H1 (cell line): ENCODE results near the gene LGALS9. TPM values are rescaled to one million over a fixed set of nuclear protein-coding genes. Genes with fewer than 3 reads are reported as not detected.

Experiments
- CTCF ChIA-PET: fragments of 300-600 bp; sonication (Branson Sonifier 250); formaldehyde crosslinking; loops from one replicate; lab custom pipeline; 2021; ENCODE audit not compliant: partially characterized antibody; lab: Charles Lee
- POLR2A ChIA-PET: fragments of 300-600 bp; sonication (Branson Sonifier 250); formaldehyde crosslinking; loops from one replicate; lab custom pipeline; 2021; ENCODE audit warnings: inconsistent platforms; ENCODE audit not compliant: partially characterized antibody; lab: Charles Lee
- DNase-seq, 2 experiments: peaks; one replicate each; pipeline versions ENCODE4 v3.0.0 to v3.0.0-alpha.2; 2010 to 2022; ENCODE audit warnings: low spot score in 2 of 2, low read depth in 1 of 2, mixed read lengths in 1 of 2
- FAIRE-seq: peaks from 2 replicates; lab custom pipeline; 2011; peaks lifted over from hg19 to GRCh38; lab: Jason Lieb, UNC
- H2AFZ ChIP-seq: 2 replicates; pipeline ENCODE4 v1.8.1; 2012; ENCODE audit warnings: low read length, inconsistent platforms
- H2AK5ac ChIP-seq: 2 replicates; pipeline ENCODE4 v1.6.1; 2013; ENCODE audit warnings: low read depth, low read length
- H2BK120ac ChIP-seq: replicated peaks from 2 replicates; pipeline ENCODE3; 2013; ENCODE audit warnings: low read depth, low read length, inconsistent platforms
- H2BK12ac ChIP-seq: 2 replicates; pipeline ENCODE4 v1.6.1; 2013; ENCODE audit warnings: low read depth, low read length
- H2BK15ac ChIP-seq: 2 replicates; pipeline ENCODE4 v1.6.1; 2013; ENCODE audit warnings: low read length
- H2BK20ac ChIP-seq: 2 replicates; pipeline ENCODE4 v1.6.1; 2013; ENCODE audit warnings: low read length
- H2BK5ac ChIP-seq: 2 replicates; pipeline ENCODE4 v1.6.1; 2013; ENCODE audit warnings: low read depth, low read length
- H3K14ac ChIP-seq: 2 replicates; pipeline ENCODE4 v1.6.1; 2013; ENCODE audit warnings: inconsistent platforms; ENCODE audit not compliant: insufficient read length
- H3K18ac ChIP-seq: 2 replicates; pipeline ENCODE4 v1.6.1; 2013; ENCODE audit warnings: low read length; ENCODE audit errors: extremely low read depth
- H3K23ac ChIP-seq: 2 replicates; pipeline ENCODE4 v1.6.1; 2013; ENCODE audit warnings: inconsistent platforms; ENCODE audit not compliant: insufficient read length
- H3K23me2 ChIP-seq: 2 replicates; pipeline ENCODE4 v1.6.1; 2013; ENCODE audit warnings: low read depth, low read length
- H3K27ac ChIP-seq: 2 replicates; pipeline ENCODE4 v1.6.1; 2011; ENCODE audit warnings: low read depth, low read length, inconsistent platforms
- H3K27me3 ChIP-seq, 4 experiments: replicated peaks in 1 of 4; 1 replicate in 1 of 4; 2 replicates in 3 of 4; pipeline versions ENCODE4 v1.6.1 to v1.8.1; 2011 to 2013; ENCODE audit warnings: low read length in 3 of 4, mild to moderate bottlenecking in 3 of 4, inconsistent platforms in 2 of 4, mixed read lengths in 2 of 4, moderate library complexity in 1 of 4; ENCODE audit not compliant: control insufficient read depth in 3 of 4, insufficient read depth in 3 of 4; ENCODE audit errors: extremely low read depth in 1 of 4
- H3K36me3 ChIP-seq, 4 experiments: 2 replicates each; pipeline versions ENCODE4 v1.6.1 to v1.8.1; 2011 to 2013; ENCODE audit warnings: mild to moderate bottlenecking in 4 of 4, low read length in 3 of 4, moderate library complexity in 2 of 4, control low read depth in 1 of 4, inconsistent platforms in 1 of 4; ENCODE audit not compliant: insufficient read depth in 4 of 4, control insufficient read depth in 2 of 4
- H3K4ac ChIP-seq: replicated peaks from 2 replicates; pipeline ENCODE3; 2013; ENCODE audit warnings: low read length, low read depth, mixed read lengths, inconsistent platforms; ENCODE audit not compliant: insufficient read length
- H3K4me1 ChIP-seq, 4 experiments: replicated peaks in 1 of 4; 1 replicate in 1 of 4; 2 replicates in 3 of 4; pipeline versions ENCODE4 v1.6.1 to v1.8.1; 2011 to 2013; ENCODE audit warnings: low read length in 3 of 4, inconsistent platforms in 2 of 4, mixed read lengths in 1 of 4; ENCODE audit not compliant: insufficient read depth in 4 of 4, control insufficient read depth in 3 of 4
- H3K4me2 ChIP-seq, 2 experiments: 2 replicates each; pipeline versions ENCODE4 v1.6.1 to v1.8.1; 2011 to 2013; ENCODE audit warnings: low read depth in 2 of 2, low read length in 2 of 2, control low read depth in 1 of 2, inconsistent platforms in 1 of 2, mild to moderate bottlenecking in 1 of 2; ENCODE audit not compliant: insufficient read depth in 1 of 2
- H3K4me3 ChIP-seq, 4 experiments: fragments of 200-600, 300-600 bp in 1 of 4; sonication (generic), shearing (Covaris generic), sonication (Bioruptor Twin) in 1 of 4; 2 replicates each; pipeline versions ENCODE4 v1.5.1 to v1.8.1; 2011 to 2016; ENCODE audit warnings: low read length in 4 of 4, low read depth in 3 of 4, control low read depth in 2 of 4, inconsistent platforms in 2 of 4, mild to moderate bottlenecking in 2 of 4, mixed read lengths in 1 of 4, moderate library complexity in 1 of 4; ENCODE audit not compliant: insufficient read depth in 2 of 4; ENCODE audit errors: extremely low read depth in 1 of 4
- H3K56ac ChIP-seq: replicated peaks from 2 replicates; pipeline ENCODE3; 2013; ENCODE audit warnings: low read depth, mild to moderate bottlenecking, mixed read lengths, low read length, inconsistent platforms; ENCODE audit not compliant: insufficient read length
- H3K79me1 ChIP-seq: 2 replicates; pipeline ENCODE4 v1.6.1; 2013; ENCODE audit warnings: low read depth, low read length, control low read depth
- H3K79me2 ChIP-seq, 2 experiments: 2 replicates each; pipeline versions ENCODE4 v1.6.1 to v1.8.1; 2012 to 2013; ENCODE audit warnings: low read length in 2 of 2, mild to moderate bottlenecking in 2 of 2, inconsistent platforms in 1 of 2; ENCODE audit not compliant: insufficient read depth in 2 of 2, control insufficient read depth in 1 of 2
- H3K9ac ChIP-seq, 4 experiments: replicated peaks in 1 of 4; 1 replicate in 1 of 4; 2 replicates in 3 of 4; pipeline versions ENCODE4 v1.6.1 to v1.8.1; 2011 to 2013; ENCODE audit warnings: low read depth in 3 of 4, low read length in 3 of 4, control low read depth in 2 of 4, mild to moderate bottlenecking in 2 of 4, moderate library complexity in 2 of 4, inconsistent platforms in 1 of 4; ENCODE audit errors: extremely low read depth in 1 of 4
- H3K9me3 ChIP-seq, 2 experiments: 2 replicates each; pipeline versions ENCODE4 v1.6.1 to v1.8.1; 2012 to 2013; ENCODE audit warnings: mild to moderate bottlenecking in 2 of 2, moderate library complexity in 2 of 2, control low read depth in 1 of 2, inconsistent platforms in 1 of 2, low read depth in 1 of 2, low read length in 1 of 2, mixed read lengths in 1 of 2; ENCODE audit not compliant: insufficient read depth in 2 of 2
- H4K20me1 ChIP-seq, 2 experiments: replicated peaks in 1 of 2; 2 replicates each; pipeline versions ENCODE3 to v1.8.1; 2011 to 2013; ENCODE audit warnings: inconsistent platforms in 2 of 2, low read length in 2 of 2, mild to moderate bottlenecking in 1 of 2; ENCODE audit not compliant: insufficient read depth in 2 of 2, control insufficient read depth in 1 of 2
- H4K5ac ChIP-seq: 2 replicates; pipeline ENCODE4 v1.6.1; 2013; ENCODE audit warnings: low read length, low read depth, mixed read lengths, inconsistent platforms; ENCODE audit not compliant: insufficient read length
- H4K8ac ChIP-seq: 2 replicates; pipeline ENCODE4 v1.8.0; 2013; ENCODE audit warnings: mild to moderate bottlenecking, moderate library complexity, low read length, inconsistent platforms; ENCODE audit not compliant: insufficient read depth; ENCODE audit errors: extremely low read depth
- H4K91ac ChIP-seq: replicated peaks from 2 replicates; pipeline ENCODE3; 2013; ENCODE audit warnings: low read length, mixed read lengths, inconsistent platforms; ENCODE audit not compliant: insufficient read length
- ATF2 ChIP-seq: IDR thresholded peaks from 2 replicates; pipeline ENCODE4 v1.6.1; 2012; ENCODE audit warnings: low read length, inconsistent platforms
- EP300 ChIP-seq, 2 experiments: IDR thresholded peaks; 1 replicate in 1 of 2; 2 replicates in 1 of 2; pipeline ENCODE4 v1.6.1; 2011 to 2012; ENCODE audit warnings: low read depth in 2 of 2, low read length in 2 of 2, mild to moderate bottlenecking in 2 of 2, borderline replicate concordance in 1 of 2, inconsistent platforms in 1 of 2, moderate library complexity in 1 of 2
- JUN ChIP-seq: IDR thresholded peaks from 2 replicates; pipeline ENCODE4 v1.6.1; 2011; ENCODE audit warnings: low read depth, mild to moderate bottlenecking, improper control_type of control experiment, low read length
- SP2 ChIP-seq: IDR thresholded peaks from 2 replicates; pipeline ENCODE4 v1.6.1; 2012; ENCODE audit warnings: mild to moderate bottlenecking, low read length, inconsistent platforms
- TAF7 ChIP-seq: optimal IDR thresholded peaks from 2 replicates; pipeline ENCODE3; 2011; ENCODE audit warnings: low read depth, mild to moderate bottlenecking, inconsistent platforms, low read length, moderate library complexity, borderline replicate concordance
- WGBS, 2 experiments: shearing (Covaris generic) in 1 of 2; methylation state at CpG; one replicate each; pipeline versions ENCODE4 v1.1.6 to v1.1.7; 2013 to 2015; ENCODE audit warnings: low lambda C conversion rate in 2 of 2, mixed read lengths in 2 of 2, inconsistent platforms in 1 of 2, low coverage in 1 of 2, missing lambda C conversion rate in 1 of 2; ENCODE audit not compliant: insufficient replicate concordance in 2 of 2, insufficient coverage in 1 of 2, insufficient read length in 1 of 2; ENCODE audit errors: extremely low coverage in 1 of 2, missing lambda C conversion rate in 1 of 2; 5-methylcytosine and 5-hydroxymethylcytosine counted together
- polyA plus RNA-seq, 7 experiments: library from polyadenylated mRNA; depleted of rRNA in 3 of 7; stranded (reverse) in 5 of 7; unstranded in 2 of 7; fragments of >200 nt in 5 of 7; fragments of 200-250 nt in 2 of 7; gene quantifications; 1 replicate in 5 of 7; 2 replicates in 1 of 7; 4 replicates in 1 of 7; pipeline versions ENCODE4 v1.2.1 to v1.2.3, GENCODE V29; 2011 to 2013; ENCODE audit warnings: missing spikeins in 2 of 7, mixed read lengths in 2 of 7
- total RNA-seq: library from RNA; stranded (reverse); fragmentation: NEBNext Ultra II Directional; extraction: Animal tissue kit (Norgen Biotek cat#: 25700); gene quantifications from 2 replicates; pipeline ENCODE4 v1.2.1, GENCODE V29; 2021

The LGALS9 gene
- total and polyA plus RNA-seq, 2 of the 8 experiments (the other 6 are each of a cell fraction or from before 2014, with no cell fraction given), result 0.95 to 1.7 TPM

- Histone ChIP-seq H2BK15ac (no peak overlapping the region), H2AK5ac (no peak overlapping the region), H3K27ac (no peak overlapping the region; the same call in 1 of the 2 replicates), H3K18ac (no peak overlapping the region), H3K27me3 (no peaks in the 10 kb centered on the region), H3K56ac (no peak overlapping the region), H3K79me2 (no peaks in the 10 kb centered on the region), H3K23me2 (no peaks in the 10 kb centered on the region), H4K8ac (no peak overlapping the region), H3K36me3 (no peaks in the 10 kb centered on the region; a peak in 3 of 8 replicates), H4K5ac (no peak overlapping the region), H2AFZ (no peak overlapping the region), H3K4me3 (no peak overlapping the region), H3K23ac (no peak overlapping the region), H2BK12ac (no peak overlapping the region), H2BK20ac (no peak overlapping the region), H3K9me3 (no peaks in the 10 kb centered on the region), H3K79me1 (no peaks in the 10 kb centered on the region), H3K14ac (no peak overlapping the region), H4K91ac (no peak overlapping the region), H3K4me2 (no peak overlapping the region; a peak in 1 of 4 replicates), H3K4me1 (0 out of 7 replicates have a peak, but pooled peaks cover 0 to 2% (median 0%) of the 10 kb centered on the region in 4 experiments), H4K20me1 (no peaks in the 10 kb centered on the region), H3K9ac (no peak overlapping the region), H3K4ac (no peak overlapping the region), H2BK120ac (no peak overlapping the region), H2BK5ac (no peak overlapping the region)
- FAIRE-seq (no peak), DNase-seq (no peak)
- POLR2A ChIA-PET, result interaction anchor here (0.8 kb wide), 1 partner anchor 10 kb away, joined by 3 read pairs; no protein-coding TSS in a partner anchor
- CTCF ChIA-PET, result interaction anchor here (1.6 to 13.3 kb wide), 5 partner anchors 7 to 130 kb away, joined by 4 to 150 read pairs (median 6); partner anchors contain the start of gene KSR1
- 89% methylated on average over 5 of the region's 5 CpGs; no CpG with 5 or more reads in 1 of the 2 experiments for WGBS, 2 experiments
- TF ChIP-seq SP2 (no peak), ATF2 (no peak), TAF7 (no peak), EP300 (IDR thresholded peaks at IDR 0.05; ENCODE audit: borderline replicate concordance in 1 of 2, low read depth in 2 of 2, low read length in 2 of 2) (no peak), JUN (no peak)
Observed at GRCh38 chr17:27585792-27586191, 45.2 kb upstream of the LGALS9 start.
